IMR-90 (cell line): ENCODE data around the gene MLF2. TPM values are rescaled to one million over a fixed set of nuclear protein-coding genes. Genes with fewer than 3 reads are reported as not detected.
A peak's percentile ranks its signal among the peaks of the same experiment; 100 is the strongest.

ENCODE experiments used
- ATAC-seq: fragments of 200-7000 bp; cut with Tn5 transposase; 2 replicates; pipeline ENCODE4 v1.9.1; 2020; ENCODE audit warnings: low read depth, mild to moderate bottlenecking, moderate library complexity
- BruUV-seq: library from RNA; stranded (reverse); fragments of 400-500 nt; replicated peaks from 2 replicates; lab custom pipeline; 2021; lab: Mats Ljungman, UMichigan
- CTCF ChIA-PET: fragments of 300-600 bp; formaldehyde crosslinking; extraction: SDS; loops from one replicate; lab custom pipeline; 2021; ENCODE audit warnings: antibody characterized with exemption; lab: Yijun Ruan, JAX
- POLR2A ChIA-PET: fragments of 300-600 bp; sonication (Branson Sonifier 250); formaldehyde crosslinking; loops from one replicate; lab custom pipeline; 2022; ENCODE audit warnings: antibody characterized with exemption; ENCODE audit not compliant: unreplicated experiment; lab: Charles Lee
- DNase-seq: peaks from one replicate; pipeline ENCODE4 v3.0.0; 2013
- H2AFZ ChIP-seq: replicated peaks from 2 replicates; pipeline ENCODE3; 2013; ENCODE audit warnings: low read length, mild to moderate bottlenecking; ENCODE audit not compliant: poor library complexity
- H2AK5ac ChIP-seq: 2 replicates; pipeline ENCODE4 v1.6.1; 2013; ENCODE audit warnings: low read depth, low read length, inconsistent platforms
- H2AK9ac ChIP-seq: replicated peaks from 2 replicates; pipeline ENCODE3; 2013; ENCODE audit warnings: mild to moderate bottlenecking, low read depth, low read length, moderate library complexity; ENCODE audit not compliant: poor library complexity
- H2BK120ac ChIP-seq: 2 replicates; pipeline ENCODE4 v1.6.1; 2013; ENCODE audit warnings: low read depth, low read length, inconsistent platforms
- H2BK15ac ChIP-seq: 3 replicates; pipeline ENCODE4 v1.6.1; 2013; ENCODE audit warnings: low read depth, low read length, inconsistent platforms
- H2BK20ac ChIP-seq: 2 replicates; pipeline ENCODE4 v1.6.1; 2013; ENCODE audit warnings: low read depth, mild to moderate bottlenecking, inconsistent platforms, low read length, moderate library complexity
- H2BK5ac ChIP-seq: 2 replicates; pipeline ENCODE4 v1.6.1; 2013; ENCODE audit warnings: mild to moderate bottlenecking, low read depth, low read length, inconsistent platforms; ENCODE audit not compliant: poor library complexity, severe bottlenecking
- H3K14ac ChIP-seq: replicated peaks from 2 replicates; pipeline ENCODE4 v1.6.1; 2013; ENCODE audit warnings: low read depth, low read length, inconsistent platforms
- H3K18ac ChIP-seq: 2 replicates; pipeline ENCODE4 v1.6.1; 2013; ENCODE audit warnings: low read depth, low read length, control low read depth
- H3K23ac ChIP-seq: 2 replicates; pipeline ENCODE4 v1.6.1; 2013; ENCODE audit warnings: low read depth, low read length, inconsistent platforms
- H3K27ac ChIP-seq: 2 replicates; pipeline ENCODE4 v1.5.1; 2013; ENCODE audit warnings: mild to moderate bottlenecking, control low read depth, low read length; ENCODE audit not compliant: insufficient read depth
- H3K27me3 ChIP-seq: 2 replicates; pipeline ENCODE4 v1.6.1; 2013; ENCODE audit warnings: low read length; ENCODE audit not compliant: control insufficient read depth, insufficient read depth
- H3K36me3 ChIP-seq: 2 replicates; pipeline ENCODE4 v1.6.1; 2013; ENCODE audit warnings: low read length, mixed read lengths; ENCODE audit not compliant: control insufficient read depth, insufficient read depth
- H3K4ac ChIP-seq: 2 replicates; pipeline ENCODE4 v1.6.1; 2013; ENCODE audit warnings: low read depth, low read length, inconsistent platforms
- H3K4me1 ChIP-seq: 2 replicates; pipeline ENCODE4 v1.6.1; 2013; ENCODE audit warnings: low read length, mixed read lengths; ENCODE audit not compliant: control insufficient read depth, insufficient read depth
- H3K4me2 ChIP-seq: 2 replicates; pipeline ENCODE4 v1.6.1; 2013; ENCODE audit warnings: low read depth, mild to moderate bottlenecking, control low read depth, low read length, moderate library complexity
- H3K4me3 ChIP-seq: 2 replicates; pipeline ENCODE4 v1.5.1; 2013; ENCODE audit warnings: low read depth, mild to moderate bottlenecking, control low read depth, low read length, moderate library complexity; ENCODE audit not compliant: insufficient read depth
- H3K56ac ChIP-seq: 2 replicates; pipeline ENCODE4 v1.6.1; 2013; ENCODE audit warnings: low read length, inconsistent platforms; ENCODE audit not compliant: insufficient read depth; ENCODE audit errors: extremely low read depth
- H3K79me1 ChIP-seq, 2 experiments: 2 replicates each; pipeline ENCODE4 v1.6.1; 2013; ENCODE audit warnings: low read length in 2 of 2, inconsistent platforms in 1 of 2, low read depth in 1 of 2
- H3K9ac ChIP-seq: 2 replicates; pipeline ENCODE4 v1.6.1; 2013; ENCODE audit warnings: low read depth, low read length, control low read depth
- H3K9me1 ChIP-seq: 2 replicates; pipeline ENCODE4 v1.6.1; 2013; ENCODE audit warnings: low read length, inconsistent platforms; ENCODE audit not compliant: insufficient read depth
- H3K9me3 ChIP-seq: 2 replicates; pipeline ENCODE4 v1.6.1; 2013; ENCODE audit warnings: low read length; ENCODE audit not compliant: control insufficient read depth, insufficient read depth
- H4K20me1 ChIP-seq: 2 replicates; pipeline ENCODE4 v1.6.1; 2013; ENCODE audit warnings: low read length, inconsistent platforms; ENCODE audit not compliant: insufficient read depth
- H4K5ac ChIP-seq: 2 replicates; pipeline ENCODE4 v1.6.1; 2013; ENCODE audit warnings: mild to moderate bottlenecking, low read depth, low read length, control low read depth
- H4K8ac ChIP-seq, 2 experiments: 2 replicates each; pipeline ENCODE4 v1.6.1; 2013; ENCODE audit warnings: low read depth in 2 of 2, low read length in 2 of 2, control low read depth in 1 of 2, inconsistent platforms in 1 of 2
- H4K91ac ChIP-seq: 2 replicates; pipeline ENCODE4 v1.6.1; 2013; ENCODE audit warnings: low read depth, low read length, inconsistent platforms; ENCODE audit not compliant: insufficient read depth
- BHLHE40 ChIP-seq: fragments of 150-350 bp; IDR thresholded peaks from 2 replicates; pipeline ENCODE4 v1.6.1; 2016; ENCODE audit warnings: mild to moderate bottlenecking, low read depth, low read length
- CEBPB ChIP-seq: IDR thresholded peaks from 2 replicates; pipeline ENCODE4 v1.6.1; 2012; ENCODE audit warnings: low read depth, low read length, improper control_type of control experiment
- CHD1 ChIP-seq: IDR thresholded peaks from 2 replicates; pipeline ENCODE4 v1.6.1; 2012; ENCODE audit warnings: low read depth, low read length, improper control_type of control experiment
- NFE2L2 ChIP-seq: fragments of 150-350 bp; IDR thresholded peaks from 2 replicates; pipeline ENCODE4 v1.6.1; 2016; ENCODE audit warnings: low read depth, mild to moderate bottlenecking, low read length
- RFX5 ChIP-seq: IDR thresholded peaks from 2 replicates; pipeline ENCODE4 v1.8.0; 2012; ENCODE audit warnings: low read depth, mild to moderate bottlenecking, low read length, moderate library complexity
- SMC3 ChIP-seq: fragments of 150-350 bp; IDR thresholded peaks from 2 replicates; pipeline ENCODE4 v1.6.1; 2016; ENCODE audit warnings: low read depth, mild to moderate bottlenecking, antibody characterized with exemption, low read length, moderate library complexity
- WGBS, 2 experiments: methylation state at CpG; one replicate each; pipeline versions ENCODE4 v1.1.5 to v1.1.7; 2013; ENCODE audit warnings: missing lambda C conversion rate in 2 of 2; ENCODE audit not compliant: insufficient read length in 1 of 2; ENCODE audit errors: extremely low coverage in 2 of 2; 5-methylcytosine and 5-hydroxymethylcytosine counted together
- dilution Hi-C: fragments of 300-500 bp; cut with HindIII; formaldehyde crosslinking; loops from one replicate; pipeline ENCODE4 v1.14.3; 2018; ENCODE audit warnings: low sequenced_read_pairs; ENCODE audit not compliant: unreplicated experiment
- in situ Hi-C: fragments of 300-500 bp; cut with MboI; formaldehyde crosslinking; loops from 3 replicates; pipeline ENCODE4 v1.14.3; 2019; ENCODE audit warnings: low sequenced_read_pairs, inconsistent platforms, mixed read lengths
- intact Hi-C: fragments of 100-400 bp; cut with micrococcal nuclease; formaldehyde crosslinking; loops from 2 replicates; pipeline ENCODE4 v1.10.0; 2022
- polyA plus RNA-seq, 3 experiments: library from polyadenylated mRNA; depleted of rRNA; stranded (reverse); fragments of >200 nt; gene quantifications; 2 replicates each; pipeline ENCODE4 v1.2.3, GENCODE V29; 2012; ENCODE audit warnings: low replicate concordance in 1 of 3
- total RNA-seq: library from RNA; depleted of rRNA; stranded (reverse); fragments of >200 nt; gene quantifications from 2 replicates; pipeline ENCODE4 v1.2.3, GENCODE V29; 2012
- TF ChIP-seq, protein P1 (sequence below): fragments of 150-350 bp; IDR thresholded peaks from 2 replicates; pipeline ENCODE4 v1.6.1; 2016; ENCODE audit warnings: low read depth, mild to moderate bottlenecking, low read length, moderate library complexity, borderline replicate concordance
- TF ChIP-seq, protein P2 (sequence below): conservative IDR thresholded peaks from 2 replicates; pipeline ENCODE4 v1.5.1; 2012; ENCODE audit warnings: mild to moderate bottlenecking, low read depth, low read length, improper control_type of control experiment

Gene MLF2
- total and polyA plus RNA-seq, 2 of the 4 experiments (the other 2 are of a cell fraction): 236 to 403 TPM

DNA sequence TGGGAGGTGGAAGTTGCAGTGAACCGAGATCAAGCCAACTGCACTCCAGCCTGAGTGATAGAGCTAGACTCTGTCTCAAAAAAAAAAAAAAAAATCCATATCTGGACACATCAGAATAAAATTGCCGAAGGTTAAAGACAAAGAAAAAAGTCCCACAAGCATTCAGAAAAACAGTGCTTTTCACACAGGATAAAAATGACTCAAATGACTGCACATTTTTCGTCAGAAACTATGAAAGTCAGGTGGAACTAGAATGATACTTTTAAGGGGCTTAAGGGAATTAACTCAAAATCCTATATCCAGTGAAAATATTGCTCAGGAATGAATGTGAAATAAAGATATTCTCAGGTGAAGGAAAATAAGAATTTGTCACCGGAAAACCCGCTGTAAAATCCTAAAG lies 16.2 kb downstream of the MLF2 start:
- Histone ChIP-seq H3K14ac (no peak overlapping the region), H2BK20ac (no peak overlapping the region), H3K4me1 (no peaks in the 10 kb centered on the region), H2AK9ac (no peak overlapping the region), H4K20me1 (no peaks in the 10 kb centered on the region), H4K91ac (no peak overlapping the region), H3K18ac (no peak overlapping the region), H2AK5ac (no peak overlapping the region), H3K9me1 (no peaks in the 10 kb centered on the region), H3K27ac (no peak overlapping the region), H3K36me3 (peaks cover 6% of the 10 kb centered on the region; the same call in 1 of the 2 replicates), H3K9ac (no peak overlapping the region), H3K4me3 (no peak overlapping the region), H3K9me3 (no peaks in the 10 kb centered on the region), H3K79me1 (no peaks in the 10 kb centered on the region), H2BK120ac (no peak overlapping the region), H3K27me3 (no peaks in the 10 kb centered on the region), H4K5ac (no peak overlapping the region), H3K4me2 (no peak overlapping the region), H2AFZ (no peak overlapping the region), H3K56ac (no peak overlapping the region), H3K4ac (no peak overlapping the region), H2BK5ac (no peak overlapping the region), H3K23ac (no peak overlapping the region), H2BK15ac (no peak overlapping the region), H4K8ac (0 out of 4 replicates have a peak overlapping the region, but pooled peaks of 1 of the 2 experiments have one; percentile 10)
- BruUV-seq: no TSS peak
- DNase-seq (no peak), ATAC-seq (no peak)
- in situ Hi-C loops (no loop called here), dilution Hi-C loops (no loop called here), intact Hi-C loops (no loop called here)
- WGBS, 2 experiments: no CpG with 5 or more reads among the region's 5 CpGs
- ChIA-PET CTCF (no interaction called here), POLR2A (interaction anchor here (0.6 kb wide), 1 partner anchor 16 kb away, joined by 4 read pairs; the partner anchor contains the start of gene MLF2)
- TF ChIP-seq BHLHE40 (no peak), CEBPB (no peak), SMC3 (no peak), CHD1 (no peak), RFX5 (no peak), NFE2L2 (no peak)
- TF ChIP-seq, protein P1, sequence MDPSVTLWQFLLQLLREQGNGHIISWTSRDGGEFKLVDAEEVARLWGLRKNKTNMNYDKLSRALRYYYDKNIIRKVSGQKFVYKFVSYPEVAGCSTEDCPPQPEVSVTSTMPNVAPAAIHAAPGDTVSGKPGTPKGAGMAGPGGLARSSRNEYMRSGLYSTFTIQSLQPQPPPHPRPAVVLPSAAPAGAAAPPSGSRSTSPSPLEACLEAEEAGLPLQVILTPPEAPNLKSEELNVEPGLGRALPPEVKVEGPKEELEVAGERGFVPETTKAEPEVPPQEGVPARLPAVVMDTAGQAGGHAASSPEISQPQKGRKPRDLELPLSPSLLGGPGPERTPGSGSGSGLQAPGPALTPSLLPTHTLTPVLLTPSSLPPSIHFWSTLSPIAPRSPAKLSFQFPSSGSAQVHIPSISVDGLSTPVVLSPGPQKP: no peak
- TF ChIP-seq, protein P2, sequence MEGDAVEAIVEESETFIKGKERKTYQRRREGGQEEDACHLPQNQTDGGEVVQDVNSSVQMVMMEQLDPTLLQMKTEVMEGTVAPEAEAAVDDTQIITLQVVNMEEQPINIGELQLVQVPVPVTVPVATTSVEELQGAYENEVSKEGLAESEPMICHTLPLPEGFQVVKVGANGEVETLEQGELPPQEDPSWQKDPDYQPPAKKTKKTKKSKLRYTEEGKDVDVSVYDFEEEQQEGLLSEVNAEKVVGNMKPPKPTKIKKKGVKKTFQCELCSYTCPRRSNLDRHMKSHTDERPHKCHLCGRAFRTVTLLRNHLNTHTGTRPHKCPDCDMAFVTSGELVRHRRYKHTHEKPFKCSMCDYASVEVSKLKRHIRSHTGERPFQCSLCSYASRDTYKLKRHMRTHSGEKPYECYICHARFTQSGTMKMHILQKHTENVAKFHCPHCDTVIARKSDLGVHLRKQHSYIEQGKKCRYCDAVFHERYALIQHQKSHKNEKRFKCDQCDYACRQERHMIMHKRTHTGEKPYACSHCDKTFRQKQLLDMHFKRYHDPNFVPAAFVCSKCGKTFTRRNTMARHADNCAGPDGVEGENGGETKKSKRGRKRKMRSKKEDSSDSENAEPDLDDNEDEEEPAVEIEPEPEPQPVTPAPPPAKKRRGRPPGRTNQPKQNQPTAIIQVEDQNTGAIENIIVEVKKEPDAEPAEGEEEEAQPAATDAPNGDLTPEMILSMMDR: no peak
